Measurements from ENCODE around the gene G3BP1.

DNA sequence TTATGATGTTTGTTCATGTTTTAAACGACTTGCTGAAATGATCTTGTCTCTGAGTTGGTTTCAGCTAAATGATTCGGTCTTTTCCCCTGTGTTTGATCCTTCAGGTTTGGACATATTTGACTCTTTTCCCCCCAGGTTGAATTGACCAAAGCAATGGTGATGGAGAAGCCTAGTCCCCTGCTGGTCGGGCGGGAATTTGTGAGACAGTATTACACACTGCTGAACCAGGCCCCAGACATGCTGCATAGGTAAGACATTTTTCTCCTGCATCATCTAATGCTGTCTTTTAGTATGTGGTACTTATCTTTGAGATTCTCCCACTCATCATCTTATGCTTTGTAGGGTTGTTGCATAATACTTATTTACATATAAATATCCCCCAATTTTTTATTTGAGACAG is 14.7 kb downstream of the G3BP1 start:
- TF ChIP-seq, protein P1, sequence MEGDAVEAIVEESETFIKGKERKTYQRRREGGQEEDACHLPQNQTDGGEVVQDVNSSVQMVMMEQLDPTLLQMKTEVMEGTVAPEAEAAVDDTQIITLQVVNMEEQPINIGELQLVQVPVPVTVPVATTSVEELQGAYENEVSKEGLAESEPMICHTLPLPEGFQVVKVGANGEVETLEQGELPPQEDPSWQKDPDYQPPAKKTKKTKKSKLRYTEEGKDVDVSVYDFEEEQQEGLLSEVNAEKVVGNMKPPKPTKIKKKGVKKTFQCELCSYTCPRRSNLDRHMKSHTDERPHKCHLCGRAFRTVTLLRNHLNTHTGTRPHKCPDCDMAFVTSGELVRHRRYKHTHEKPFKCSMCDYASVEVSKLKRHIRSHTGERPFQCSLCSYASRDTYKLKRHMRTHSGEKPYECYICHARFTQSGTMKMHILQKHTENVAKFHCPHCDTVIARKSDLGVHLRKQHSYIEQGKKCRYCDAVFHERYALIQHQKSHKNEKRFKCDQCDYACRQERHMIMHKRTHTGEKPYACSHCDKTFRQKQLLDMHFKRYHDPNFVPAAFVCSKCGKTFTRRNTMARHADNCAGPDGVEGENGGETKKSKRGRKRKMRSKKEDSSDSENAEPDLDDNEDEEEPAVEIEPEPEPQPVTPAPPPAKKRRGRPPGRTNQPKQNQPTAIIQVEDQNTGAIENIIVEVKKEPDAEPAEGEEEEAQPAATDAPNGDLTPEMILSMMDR (IDR thresholded peaks at IDR 0.05), result no peak
- TF ChIP-seq TCF7 (CRISPR knock-in tag; IDR thresholded peaks at IDR 0.05; ENCODE audit: low read depth), result no peak
- no peak for TF ChIP-seq ETV6 (CRISPR knock-in tag; IDR thresholded peaks at IDR 0.05)
- TF ChIP-seq, protein P2, sequence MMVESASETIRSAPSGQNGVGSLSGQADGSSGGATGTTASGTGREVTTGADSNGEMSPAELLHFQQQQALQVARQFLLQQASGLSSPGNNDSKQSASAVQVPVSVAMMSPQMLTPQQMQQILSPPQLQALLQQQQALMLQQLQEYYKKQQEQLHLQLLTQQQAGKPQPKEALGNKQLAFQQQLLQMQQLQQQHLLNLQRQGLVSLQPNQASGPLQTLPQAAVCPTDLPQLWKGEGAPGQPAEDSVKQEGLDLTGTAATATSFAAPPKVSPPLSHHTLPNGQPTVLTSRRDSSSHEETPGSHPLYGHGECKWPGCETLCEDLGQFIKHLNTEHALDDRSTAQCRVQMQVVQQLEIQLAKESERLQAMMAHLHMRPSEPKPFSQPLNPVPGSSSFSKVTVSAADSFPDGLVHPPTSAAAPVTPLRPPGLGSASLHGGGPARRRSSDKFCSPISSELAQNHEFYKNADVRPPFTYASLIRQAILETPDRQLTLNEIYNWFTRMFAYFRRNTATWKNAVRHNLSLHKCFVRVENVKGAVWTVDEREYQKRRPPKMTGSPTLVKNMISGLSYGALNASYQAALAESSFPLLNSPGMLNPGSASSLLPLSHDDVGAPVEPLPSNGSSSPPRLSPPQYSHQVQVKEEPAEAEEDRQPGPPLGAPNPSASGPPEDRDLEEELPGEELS (CRISPR knock-in tag; IDR thresholded peaks at IDR 0.05), result no peak
- no peak for TF ChIP-seq MYBL2 (CRISPR knock-in tag; IDR thresholded peaks at IDR 0.05)
- no peak for TF ChIP-seq ZNF232 (CRISPR knock-in tag; IDR thresholded peaks at IDR 0.05)
- TF ChIP-seq ATF1 (CRISPR knock-in tag; IDR thresholded peaks at IDR 0.05), result no peak
- no peak for TF ChIP-seq ZNF423 (CRISPR knock-in tag; IDR thresholded peaks at IDR 0.05)
- no peak for TF ChIP-seq NR2C2 (CRISPR knock-in tag; IDR thresholded peaks at IDR 0.05)

Measured in WTC11 (cell line).